K562 (cell line): ENCODE results near the gene IFT172. TPM values are rescaled to one million over a fixed set of nuclear protein-coding genes. Genes with fewer than 3 reads are reported as not detected.

Experiments used
- ATAC-seq: fragments of 200-7000 bp; cut with Tn5 transposase; 3 replicates; pipeline ENCODE4 v1.9.1; 2020; ENCODE audit warnings: moderate library complexity
- BruUV-seq: library from RNA; stranded (reverse); fragments of 400-500 nt; replicated peaks from 2 replicates; lab custom pipeline; 2021; lab: Mats Ljungman, UMichigan
- CTCF ChIA-PET: fragments of 300-600 bp; formaldehyde crosslinking; extraction: SDS; loops from one replicate; lab custom pipeline; 2021; ENCODE audit warnings: low intra/inter-chr PET ratio; lab: Yijun Ruan, JAX
- POLR2A ChIA-PET: fragments of 300-600, 350-650 bp; sonication (Branson Sonifier 250); formaldehyde crosslinking; extraction: SDS; loops from one replicate; lab custom pipeline; 2021; ENCODE audit warnings: antibody characterized with exemption, inconsistent platforms; lab: Yijun Ruan, JAX
- DNase-seq, 4 experiments: peaks; one replicate each; pipeline versions ENCODE4 v3.0.0 to v3.0.0-alpha.2; 2011 to 2018; ENCODE audit warnings: low spot score in 3 of 4, mixed read lengths in 3 of 4; ENCODE audit errors: extremely low read depth in 1 of 4
- FAIRE-seq: peaks from 2 replicates; lab custom pipeline; 2011; peaks lifted over from hg19 to GRCh38; lab: Jason Lieb, UNC
- H2AFZ ChIP-seq: 2 replicates; pipeline ENCODE4 v1.6.0; 2011; ENCODE audit warnings: low read depth, low read length, control low read depth, inconsistent platforms
- H3K27ac ChIP-seq: fragments of 200-600 bp; 3 replicates; pipeline ENCODE4 v1.8.0; 2011; ENCODE audit warnings: low read depth, mild to moderate bottlenecking, control low read depth, inconsistent platforms, low read length, moderate library complexity, mixed read lengths; ENCODE audit errors: extremely low read depth
- H3K27me3 ChIP-seq, 2 experiments: fragments of 300-600 bp in 1 of 2; 2 replicates in 1 of 2; 3 replicates in 1 of 2; pipeline versions ENCODE4 v1.6.0 to v1.8.0; 2011; ENCODE audit warnings: inconsistent platforms in 2 of 2, low read length in 2 of 2, mild to moderate bottlenecking in 1 of 2, mixed read lengths in 1 of 2, moderate library complexity in 1 of 2; ENCODE audit not compliant: control insufficient read depth in 2 of 2, insufficient read depth in 2 of 2
- H3K36me3 ChIP-seq: fragments of 300-600 bp; 3 replicates; pipeline ENCODE4 v1.8.0; 2011; ENCODE audit warnings: mild to moderate bottlenecking, low read length, inconsistent platforms; ENCODE audit not compliant: control insufficient read depth, insufficient read depth
- H3K4me1 ChIP-seq, 2 experiments: fragments of 200-600 bp in 1 of 2; replicated peaks in 1 of 2; 2 replicates in 1 of 2; 3 replicates in 1 of 2; pipeline versions ENCODE4 v1.5.1 to v1.8.0; 2011; ENCODE audit warnings: inconsistent platforms in 2 of 2, low read length in 2 of 2, mild to moderate bottlenecking in 1 of 2, mixed read lengths in 1 of 2, moderate library complexity in 1 of 2; ENCODE audit not compliant: control insufficient read depth in 2 of 2, insufficient read depth in 2 of 2
- H3K4me2 ChIP-seq: 2 replicates; pipeline ENCODE4 v1.6.1; 2011; ENCODE audit warnings: low read length, control low read depth, inconsistent platforms, mixed read lengths; ENCODE audit not compliant: insufficient read depth
- H3K4me3 ChIP-seq: fragments of 200-600 bp; sonication (generic), shearing (Covaris generic); 2 replicates; pipeline ENCODE4 v1.5.1; 2016; ENCODE audit warnings: control low read depth, inconsistent platforms
- H3K79me2 ChIP-seq: fragments of 200-600 bp; 3 replicates; pipeline ENCODE4 v1.8.0; 2011; ENCODE audit warnings: low read length, inconsistent platforms; ENCODE audit not compliant: control insufficient read depth, insufficient read depth
- H3K9ac ChIP-seq, 2 experiments: 2 replicates each; pipeline versions ENCODE4 v1.6.0 to v1.6.1; 2011; ENCODE audit warnings: low read depth in 2 of 2, low read length in 2 of 2, control low read depth in 1 of 2, inconsistent platforms in 1 of 2, mild to moderate bottlenecking in 1 of 2, mixed read lengths in 1 of 2; ENCODE audit not compliant: insufficient read depth in 1 of 2
- H3K9me1 ChIP-seq: one replicate; pipeline ENCODE4 v1.6.0; 2011; ENCODE audit warnings: inconsistent platforms, mild to moderate bottlenecking, low read length, moderate library complexity; ENCODE audit not compliant: control insufficient read depth, insufficient read depth
- H3K9me3 ChIP-seq: replicated peaks from 2 replicates; pipeline ENCODE4 v1.5.1; 2011; ENCODE audit warnings: low read depth, low read length, inconsistent platforms; ENCODE audit not compliant: control insufficient read depth, insufficient read depth
- H4K20me1 ChIP-seq: replicated peaks from 2 replicates; pipeline ENCODE4 v1.6.1; 2011; ENCODE audit warnings: low read length, inconsistent platforms, mixed read lengths; ENCODE audit not compliant: control insufficient read depth, insufficient read depth
- CBX2 ChIP-seq: fragments of 200-600 bp; sonication (generic); IDR thresholded peaks from one replicate; pipeline ENCODE4 v1.6.1; 2012; ENCODE audit warnings: mild to moderate bottlenecking, low read length, inconsistent platforms; ENCODE audit not compliant: insufficient read depth, poor library complexity, severe bottlenecking
- FOXP1 ChIP-seq: sonication (generic); formaldehyde crosslinking; IDR thresholded peaks from 2 replicates; pipeline ENCODE4 v1.8.0; 2022; ENCODE audit warnings: mild to moderate bottlenecking, missing genetic modification reagents
- GABPB2 ChIP-seq: fragments of 250-450 bp; sonication (Bioruptor Pico); conservative IDR thresholded peaks from 2 replicates; pipeline ENCODE4 v1.5.1; 2021; ENCODE audit warnings: mild to moderate bottlenecking
- MCM2 ChIP-seq: fragments of 450-650 bp; IDR thresholded peaks from 2 replicates; pipeline ENCODE4 v1.6.1; 2017; ENCODE audit warnings: low read depth, mild to moderate bottlenecking
- MCM7 ChIP-seq, 2 experiments: fragments of 450-650 bp; IDR thresholded peaks; 2 replicates each; pipeline ENCODE4 v1.6.1; 2016 to 2018
- NCOR1 ChIP-seq: fragments of 450-650 bp; IDR thresholded peaks from 2 replicates; pipeline ENCODE4 v1.6.1; 2016; ENCODE audit warnings: mild to moderate bottlenecking, moderate library complexity
- RBM15 ChIP-seq: fragments of 200-400 bp; formaldehyde crosslinking; IDR thresholded peaks from 2 replicates; pipeline ENCODE4 v1.6.1; 2018; ENCODE audit warnings: mild to moderate bottlenecking, low read length, moderate library complexity; ENCODE audit not compliant: insufficient read depth
- SMAD4 ChIP-seq: fragments of 250-450 bp; sonication (Bioruptor Pico); conservative IDR thresholded peaks from 2 replicates; pipeline ENCODE4 v1.8.0; 2021; ENCODE audit warnings: inconsistent platforms, mild to moderate bottlenecking, moderate library complexity
- SMARCA5 ChIP-seq: fragments of 450-650 bp; IDR thresholded peaks from 2 replicates; pipeline ENCODE4 v1.6.1; 2016
- SMARCB1 ChIP-seq: IDR thresholded peaks from 2 replicates; pipeline ENCODE4 v1.6.1; 2011; ENCODE audit warnings: improper control_type of control experiment, low read depth; ENCODE audit not compliant: insufficient read length
- U2AF2 ChIP-seq: fragments of 200-400 bp; formaldehyde crosslinking; optimal IDR thresholded peaks from 2 replicates; pipeline ENCODE3; 2017; ENCODE audit warnings: low read depth, mild to moderate bottlenecking, low read length
- ZNF12 ChIP-seq: sonication (generic); formaldehyde crosslinking; IDR thresholded peaks from 2 replicates; pipeline ENCODE4 v1.4.0; 2020; ENCODE audit warnings: mild to moderate bottlenecking, missing genetic modification reagents
- ZNF121 ChIP-seq: sonication (generic); formaldehyde crosslinking; conservative IDR thresholded peaks from 2 replicates; pipeline ENCODE4 v1.8.0; 2022; ENCODE audit warnings: missing genetic modification reagents
- ZNF436 ChIP-seq: fragments of 250-450, 450-650 bp; sonication (Bioruptor Pico); formaldehyde crosslinking; IDR thresholded peaks from 2 replicates; pipeline ENCODE4 v1.7.0; 2020; ENCODE audit warnings: mild to moderate bottlenecking
- ZNF512 ChIP-seq: IDR thresholded peaks from 2 replicates; pipeline ENCODE4 v1.6.1; 2016; ENCODE audit warnings: missing genetic modification characterization, missing compliant biosample characterization
- WGBS: fragments of 100-300 bp; shearing (Covaris generic); methylation state at CpG from one replicate; pipeline ENCODE4 v1.1.6; 2016; ENCODE audit warnings: low coverage, mixed read lengths; ENCODE audit not compliant: insufficient coverage; ENCODE audit errors: missing lambda C conversion rate; 5-methylcytosine and 5-hydroxymethylcytosine counted together
- in situ Hi-C: fragments of 300-500 bp; cut with MboI; formaldehyde crosslinking; loops from 4 replicates; pipeline ENCODE4 v1.15.0; 2018; ENCODE audit warnings: inconsistent platforms, mixed read lengths
- intact Hi-C: fragments of 100-400 bp; cut with micrococcal nuclease; formaldehyde crosslinking; loops from 2 replicates; pipeline ENCODE4 v1.14.2; 2022
- polyA plus RNA-seq, 8 experiments: library from polyadenylated mRNA; depleted of rRNA in 4 of 8; stranded (reverse) in 5 of 8; unstranded in 3 of 8; fragments of >200 nt; fragmentation: Nextera tagmentation in 2 of 8; fragmentation: Illumina TruSeq in 1 of 8; extraction: Ambion mirVana in 2 of 8; extraction: Trizol in 1 of 8; gene quantifications; 2 replicates each; pipeline versions ENCODE4 v1.2.1 to v1.2.3, GENCODE V29; 2011 to 2014; ENCODE audit warnings: inconsistent platforms in 1 of 8, missing spikeins in 1 of 8
- total RNA-seq, 7 experiments: library from RNA; depleted of rRNA in 6 of 7; stranded (reverse); fragments of >200 nt in 6 of 7; fragmentation: Illumina TruSeq in 2 of 7; extraction: Trizol in 2 of 7; gene quantifications; 2 replicates each; pipeline versions ENCODE4 v1.2.1 to v1.2.3, GENCODE V29; 2011 to 2021; ENCODE audit warnings: low replicate concordance in 1 of 7
- TF ChIP-seq, protein P1 (sequence below): fragments of 450-650 bp; IDR thresholded peaks from 2 replicates; pipeline ENCODE4 v1.6.1; 2016; ENCODE audit warnings: missing biosample characterization, missing genetic modification characterization

Gene IFT172
- total and polyA plus RNA-seq, 9 of the 15 experiments (the other 6 are each of a cell fraction or from before 2014, with no cell fraction given) = 5.6 to 19.1 (median 13.5) TPM

- ChIA-PET CTCF (no interaction called here), POLR2A (interaction anchor here (0.7 to 2.1 kb wide), 3 partner anchors 8 to 31 kb away, joined by 3 to 9 read pairs (median 3); partner anchors contain the start of gene PPM1G)
- Histone ChIP-seq H3K4me2 (no peak overlapping the region), H3K9ac (no peak overlapping the region), H3K27me3 (no peaks in the 10 kb centered on the region), H3K4me1 (peaks cover under 1 to 5% of the 10 kb centered on the region in 2 experiments; a peak in 1 of 5 replicates), H2AFZ (no peak overlapping the region), H3K36me3 (no peaks in the 10 kb centered on the region), H3K9me3 (no peaks in the 10 kb centered on the region), H3K9me1 (no peaks in the 10 kb centered on the region), H3K27ac (no peak overlapping the region), H3K4me3 (no peak overlapping the region), H3K79me2 (no peaks in the 10 kb centered on the region), H4K20me1 (no peaks in the 10 kb centered on the region)
- no TSS peak for BruUV-seq
- TF ChIP-seq U2AF2 = no peak
- peak; percentile 31; the same call in 1 of the 2 replicates for TF ChIP-seq ZNF121 (CRISPR knock-in tag)
- WGBS = 52% methylated on average over 4 of the region's 4 CpGs
- intact Hi-C loops = no loop called here
- in situ Hi-C loops = no loop called here
- no peak for FAIRE-seq
- ATAC-seq = no peak
- DNase-seq = no peak
Measured at GRCh38 chr2:27421660-27422250, 67.8 kb downstream of the IFT172 start.

DNA sequence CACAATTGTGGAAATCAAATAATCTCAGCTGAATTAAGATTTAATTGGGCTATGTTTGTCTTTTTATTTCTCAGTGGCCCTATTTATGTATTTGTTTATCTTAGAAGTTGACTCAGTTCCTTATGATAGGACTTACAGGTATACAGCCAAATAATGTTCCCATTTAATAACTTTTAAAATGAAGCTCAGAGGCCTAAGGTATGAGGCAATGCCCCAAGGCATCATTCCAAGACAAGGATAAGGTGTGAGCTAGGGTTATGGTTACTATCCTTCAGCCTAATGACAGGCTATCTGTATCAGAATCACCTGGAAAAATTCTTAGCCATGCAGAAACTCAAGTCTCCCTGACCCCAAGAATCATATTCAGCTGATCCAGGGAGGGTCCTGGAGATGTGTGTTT, 68.5 kb downstream of the IFT172 start:
- CTCF ChIA-PET = no interaction called here
- no peak for TF ChIP-seq ZNF12
- no peak for TF ChIP-seq SMARCA5
- TF ChIP-seq SMARCB1 = no peak
- no peak for TF ChIP-seq MCM2
- no peak for TF ChIP-seq RBM15
- TF ChIP-seq GABPB2 (CRISPR knock-in tag) = no peak
- TF ChIP-seq SMAD4 (CRISPR knock-in tag) = no peak
- TF ChIP-seq ZNF512 (tag) = no peak
- TF ChIP-seq ZNF436 (CRISPR knock-in tag) = no peak
- no peak for TF ChIP-seq MCM7 (IDR thresholded peaks at IDR 0.05)
- no peak for TF ChIP-seq NCOR1
- TF ChIP-seq FOXP1 (CRISPR knock-in tag) = no peak
- TF ChIP-seq CBX2 = no peak
- TF ChIP-seq, protein P1, sequence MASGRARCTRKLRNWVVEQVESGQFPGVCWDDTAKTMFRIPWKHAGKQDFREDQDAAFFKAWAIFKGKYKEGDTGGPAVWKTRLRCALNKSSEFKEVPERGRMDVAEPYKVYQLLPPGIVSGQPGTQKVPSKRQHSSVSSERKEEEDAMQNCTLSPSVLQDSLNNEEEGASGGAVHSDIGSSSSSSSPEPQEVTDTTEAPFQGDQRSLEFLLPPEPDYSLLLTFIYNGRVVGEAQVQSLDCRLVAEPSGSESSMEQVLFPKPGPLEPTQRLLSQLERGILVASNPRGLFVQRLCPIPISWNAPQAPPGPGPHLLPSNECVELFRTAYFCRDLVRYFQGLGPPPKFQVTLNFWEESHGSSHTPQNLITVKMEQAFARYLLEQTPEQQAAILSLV (tag) = no peak

More for the DNA sequence above, 68.5 kb downstream of the IFT172 start:
- no peaks in the 10 kb centered on the region for H3K27me3 ChIP-seq
- H2AFZ ChIP-seq = no peak overlapping the region
- no TSS peak for BruUV-seq
- no peaks in the 10 kb centered on the region for H3K9me3 ChIP-seq
- no peaks in the 10 kb centered on the region for H3K36me3 ChIP-seq
- H3K4me3 ChIP-seq = no peak overlapping the region
- no peaks in the 10 kb centered on the region; a peak in 1 of 5 replicates for H3K4me1 ChIP-seq
- H3K79me2 ChIP-seq = no peaks in the 10 kb centered on the region
- DNase-seq (no peak), FAIRE-seq (no peak), ATAC-seq (no peak)
- H4K20me1 ChIP-seq = no peaks in the 10 kb centered on the region
- H3K27ac ChIP-seq = no peak overlapping the region
- no peak overlapping the region for H3K4me2 ChIP-seq
- intact Hi-C loops (no loop called here), in situ Hi-C loops (no loop called here)
- H3K9ac ChIP-seq = no peak overlapping the region
- POLR2A ChIA-PET = interaction anchor here (2.1 kb wide), 1 partner anchor 11 kb away, joined by 9 read pairs; the partner anchor contains the start of gene PPM1G
- H3K9me1 ChIP-seq = no peaks in the 10 kb centered on the region
